Ammon's horn (tissue), 1 donor: Measurements from ENCODE around the gene PHKA2.
"Not testable (repeated sequence)": the region's sequence is repeated elsewhere in the genome, so short reads cannot be mapped to it uniquely, and the experiment has no call there.

Experiments used
- DNase-seq: peaks from one replicate; pipeline ENCODE4 v3.0.0-alpha.2; 2016; ENCODE audit warnings: low spot score

Gene PHKA2

DNA sequence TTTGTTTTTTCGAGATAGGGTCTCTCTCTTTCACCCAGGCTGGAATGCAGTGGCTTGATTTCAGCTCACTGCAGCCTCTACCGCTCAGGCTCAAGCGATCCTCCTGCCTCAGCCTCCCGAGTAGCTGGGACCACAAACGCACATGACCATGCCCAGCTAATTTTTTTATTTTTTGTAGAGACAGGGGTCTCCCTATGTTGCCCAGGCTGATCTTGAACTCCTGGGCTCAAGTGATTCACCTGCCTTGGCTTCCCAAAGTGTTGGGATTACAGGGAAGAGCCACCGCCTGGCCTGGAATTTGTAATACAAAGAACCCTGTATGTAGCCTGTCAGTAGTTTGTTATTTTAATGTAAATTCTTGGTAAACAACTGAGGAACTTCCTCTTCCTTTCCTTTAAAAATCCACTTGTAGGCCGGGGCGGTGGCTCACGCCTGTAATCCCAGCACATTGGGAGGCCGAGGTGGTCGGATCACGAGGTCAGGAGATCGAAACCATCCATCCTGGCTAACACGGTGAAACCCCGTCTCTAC lies 119.5 kb downstream of the PHKA2 start:
- DNase-seq = no peak

DNA sequence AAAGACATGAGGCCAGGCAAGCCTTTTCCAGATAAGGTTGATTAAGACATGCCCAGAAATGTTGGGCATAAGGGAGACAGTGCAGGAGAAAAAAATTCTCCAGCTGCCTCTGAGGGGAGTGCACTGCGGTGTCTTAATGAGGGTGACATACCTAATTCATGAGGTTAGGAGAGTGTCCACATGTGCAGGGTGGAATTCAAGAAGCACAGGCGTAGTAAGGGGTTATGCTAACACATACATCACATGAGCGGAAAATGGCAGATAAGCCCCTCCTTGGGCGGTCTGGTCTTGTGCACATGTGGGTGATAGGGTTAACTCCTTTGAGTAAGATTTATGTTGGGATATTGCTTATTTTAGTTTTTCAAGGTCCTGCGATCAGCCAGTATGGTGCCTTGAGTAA lies 122.4 kb downstream of the PHKA2 start:
- no peak for DNase-seq

DNA sequence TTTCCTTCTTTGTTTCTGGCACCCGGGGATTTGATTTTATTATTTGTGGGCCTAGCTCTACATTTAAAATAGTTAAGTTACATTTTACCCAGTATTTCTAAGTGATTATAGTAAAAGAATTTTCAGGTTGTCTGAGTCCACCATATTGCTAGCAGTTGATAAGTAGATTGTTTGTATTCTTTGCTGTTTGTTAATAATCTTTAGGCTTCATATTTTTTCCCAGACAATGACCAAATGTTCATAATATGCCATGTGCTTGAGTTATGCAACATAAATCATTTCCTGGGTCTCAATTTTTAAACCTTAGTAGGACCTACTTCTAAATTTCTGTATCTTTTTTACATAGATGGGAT lies 127.3 kb downstream of the PHKA2 start:
- no peak for DNase-seq

DNA sequence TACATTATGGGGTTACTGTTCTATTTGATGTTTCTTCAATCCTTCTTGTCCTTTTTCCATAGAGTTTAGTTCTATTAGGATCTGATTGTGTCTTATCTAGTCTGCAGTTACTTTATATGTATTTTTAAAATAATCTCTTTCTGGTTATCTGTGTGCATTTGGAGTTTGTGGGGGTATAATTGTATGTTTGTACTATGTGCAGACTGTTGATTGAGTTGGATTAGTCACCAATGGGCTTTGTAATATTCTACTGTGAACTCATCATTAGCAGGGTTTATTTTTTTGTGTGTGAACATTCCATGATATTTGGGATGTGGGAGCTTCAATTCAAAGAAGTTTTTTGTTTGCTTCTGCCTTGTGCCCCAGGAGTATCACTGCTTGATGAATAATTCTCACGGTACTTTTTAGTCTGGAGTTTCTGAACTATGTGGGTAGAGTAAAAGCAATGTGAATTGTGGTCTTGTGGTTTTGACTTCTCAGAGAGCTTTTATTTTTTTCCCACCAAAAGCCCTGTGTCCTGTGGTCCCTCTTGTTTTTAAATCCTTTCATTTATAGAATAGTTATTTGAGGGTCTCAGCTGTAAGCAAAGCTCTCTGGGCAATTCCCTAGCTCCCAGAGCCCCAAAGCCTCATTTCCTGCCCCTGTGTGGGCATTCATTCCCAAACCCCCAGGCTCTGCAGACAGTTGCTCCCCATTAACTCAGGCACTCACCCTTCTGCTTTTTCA lies 127.8 kb downstream of the PHKA2 start:
- no peak for DNase-seq

DNA sequence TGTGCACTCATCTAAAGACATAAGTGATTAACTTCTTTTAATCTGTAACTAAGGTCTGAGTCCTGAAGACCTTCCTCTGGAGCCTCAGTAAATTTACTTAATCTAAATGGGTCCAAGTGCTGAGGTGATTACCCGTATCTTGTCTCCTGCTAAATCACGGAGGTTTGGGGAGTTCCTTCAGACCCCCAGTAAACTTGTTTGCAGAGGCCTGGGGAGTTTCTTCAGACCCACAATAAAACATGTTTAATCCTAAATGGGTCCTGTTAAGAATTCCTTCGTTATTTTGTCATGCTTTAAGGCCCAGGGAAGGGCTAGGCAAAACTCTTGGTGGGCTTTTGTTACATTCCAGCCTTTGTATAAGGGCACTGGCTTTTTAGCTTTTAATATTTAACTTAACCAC lies 136.0 kb downstream of the PHKA2 start:
- DNase-seq = not testable (repeated sequence)
